Neural progenitor cell (in vitro differentiated cells): Measurements from ENCODE around the gene C9orf50. TPM values are rescaled to one million over a fixed set of nuclear protein-coding genes. Genes with fewer than 3 reads are reported as not detected.
A peak's percentile ranks its signal among the peaks of the same experiment; 100 is the strongest.
"Not testable (repeated sequence)": the region's sequence is repeated elsewhere in the genome, so short reads cannot be mapped to it uniquely, and the experiment has no call there.

ENCODE experiments used
- DNase-seq: peaks from one replicate; pipeline ENCODE4 v3.0.0-alpha.2; 2016; ENCODE audit warnings: low spot score
- H2AFZ ChIP-seq: fragments of 200-600 bp; sonication (generic); replicated peaks from 2 replicates; pipeline ENCODE4 v1.6.1; 2016; ENCODE audit warnings: antibody characterized with exemption
- H3F3A ChIP-seq: fragments of 200-600 bp; sonication (generic); 2 replicates; pipeline ENCODE4 v1.6.1; 2016; ENCODE audit warnings: antibody characterized with exemption, low read depth
- H3K27ac ChIP-seq: fragments of 200-600 bp; sonication (generic); 2 replicates; pipeline ENCODE4 v1.5.1; 2016; ENCODE audit warnings: mild to moderate bottlenecking
- H3K27me3 ChIP-seq: fragments of 200-600 bp; sonication (generic); 2 replicates; pipeline ENCODE4 v1.6.1; 2016; ENCODE audit warnings: mild to moderate bottlenecking, moderate library complexity
- H3K36me3 ChIP-seq: fragments of 200-600 bp; sonication (generic); 2 replicates; pipeline ENCODE4 v1.5.1; 2016
- H3K4me1 ChIP-seq: fragments of 200-600 bp; sonication (generic); 2 replicates; pipeline ENCODE4 v1.6.1; 2016; ENCODE audit warnings: mixed run types
- H3K4me2 ChIP-seq: fragments of 200-600 bp; sonication (generic); 2 replicates; pipeline ENCODE4 v1.6.1; 2016
- H3K4me3 ChIP-seq: fragments of 200-600 bp; sonication (generic); 2 replicates; pipeline ENCODE4 v1.5.1; 2016
- H3K79me2 ChIP-seq: fragments of 200-600 bp; sonication (generic); 2 replicates; pipeline ENCODE4 v1.6.1; 2016; ENCODE audit warnings: low read depth
- H3K9ac ChIP-seq: fragments of 200-600 bp; sonication (generic); 2 replicates; pipeline ENCODE4 v1.6.1; 2016
- H3K9me3 ChIP-seq: fragments of 200-600 bp; sonication (generic); 2 replicates; pipeline ENCODE4 v1.5.1; 2016; ENCODE audit warnings: low read depth
- H4K20me1 ChIP-seq: fragments of 200-600 bp; sonication (generic); 2 replicates; pipeline ENCODE4 v1.6.1; 2016; ENCODE audit warnings: low read depth
- H3K27ac Mint-ChIP-seq: 3 replicates; pipeline ENCODE4 v1.8.0; 2021; ENCODE audit warnings: mixed read lengths
- H3K27me3 Mint-ChIP-seq: 2 replicates; pipeline ENCODE4 v1.8.0; 2022; ENCODE audit warnings: low read depth, mild to moderate bottlenecking, inconsistent platforms, moderate library complexity, mixed read lengths; ENCODE audit not compliant: insufficient read depth
- H3K36me3 Mint-ChIP-seq: 3 replicates; pipeline ENCODE4 v1.8.0; 2021; ENCODE audit warnings: mixed read lengths
- H3K4me1 Mint-ChIP-seq: 3 replicates; pipeline ENCODE4 v1.8.0; 2021; ENCODE audit warnings: mixed read lengths
- H3K4me3 Mint-ChIP-seq: 3 replicates; pipeline ENCODE4 v1.8.0; 2021; ENCODE audit warnings: mild to moderate bottlenecking, moderate library complexity, mixed read lengths
- H3K9me3 Mint-ChIP-seq: 3 replicates; pipeline ENCODE4 v1.8.0; 2020; ENCODE audit warnings: mixed read lengths
- CTCF ChIP-seq: fragments of 200-600 bp; sonication (generic); IDR thresholded peaks from 2 replicates; pipeline ENCODE4 v1.5.1; 2017; ENCODE audit warnings: antibody characterized with exemption, mild to moderate bottlenecking
- EZH2 ChIP-seq: fragments of 200-600 bp; sonication (generic); IDR thresholded peaks from 2 replicates; pipeline ENCODE4 v1.6.1; 2017; ENCODE audit warnings: antibody characterized with exemption, mild to moderate bottlenecking, moderate library complexity
- EZH2phosphoT487 ChIP-seq: fragments of 200-600 bp; sonication (generic); IDR thresholded peaks from 2 replicates; pipeline ENCODE4 v1.6.1; 2017; ENCODE audit warnings: antibody characterized with exemption
- total RNA-seq: library from RNA; depleted of rRNA; stranded (reverse); fragments of >200 nt; gene quantifications from 2 replicates; pipeline ENCODE4 v1.2.3, GENCODE V29; 2015; ENCODE audit warnings: low replicate concordance

C9orf50 gene
- total RNA-seq, 1 donor from 2014 or later: not detected

GRCh38 chr9:129665389-129665775, 44.5 kb upstream of the C9orf50 start, which contains the start of gene PRRX2:
PRRX2 (plus strand) TSS chr9:129665647; CDS start chr9:129665868, 221 bp downstream.
- no peaks in the 10 kb centered on the region for H3K36me3 Mint-ChIP-seq
- H3K27ac Mint-ChIP-seq: no peak within 1 kb of the TSS
- DNase-seq: peak; percentile 80

GRCh38 chr9:129664746-129665388, 44.0 kb upstream of the C9orf50 start:
- Histone ChIP-seq H3K4me3 (peak overlapping the region; percentile 49), H4K20me1 (peaks cover 3% of the 10 kb centered on the region), H2AFZ (peak overlapping the region; percentile 78), H3K9ac (no peak overlapping the region), H3K4me1 (peaks cover 10% of the 10 kb centered on the region), H3K27ac (no peak overlapping the region), H3K9me3 (no peaks in the 10 kb centered on the region), H3K27me3 (peaks cover 56% of the 10 kb centered on the region), H3F3A (peaks cover 41% of the 10 kb centered on the region), H3K36me3 (no peaks in the 10 kb centered on the region), H3K79me2 (no peaks in the 10 kb centered on the region), H3K4me2 (peak overlapping the region; percentile 86)
- peak; percentile 55 for DNase-seq
- Mint-ChIP-seq H3K36me3 (no peaks in the 10 kb centered on the region), H3K9me3 (peaks cover 2% of the 10 kb centered on the region), H3K27me3 (peaks cover 33% of the 10 kb centered on the region), H3K27ac (no peak overlapping the region), H3K4me3 (peak overlapping the region; percentile 81), H3K4me1 (peaks cover 7% of the 10 kb centered on the region)
- TF ChIP-seq EZH2phosphoT487 (peak; percentile 43), CTCF (no peak), EZH2 (peak; percentile 79)

More at GRCh38 chr9:129665389-129665775, 44.5 kb upstream of the C9orf50 start, which contains the start of gene PRRX2:
- TF ChIP-seq EZH2phosphoT487 (peak; percentile 46), CTCF (no peak), EZH2 (peak; percentile 55)
- peaks cover 56% of the 10 kb centered on the region for H3K27me3 ChIP-seq
- H3K9me3 ChIP-seq: no peaks in the 10 kb centered on the region
- H3K4me1 Mint-ChIP-seq: peaks cover 9% of the 10 kb centered on the region
- H3K27ac ChIP-seq: no peak within 1 kb of the TSS
- H3K4me3 ChIP-seq: peak within 1 kb of the TSS; percentile 49
- peaks cover 33% of the 10 kb centered on the region for H3K27me3 Mint-ChIP-seq
- H3K79me2 ChIP-seq: no peaks in the 10 kb centered on the region
- H3K4me3 Mint-ChIP-seq: peak within 1 kb of the TSS; percentile 81
- peaks cover 41% of the 10 kb centered on the region for H3F3A ChIP-seq
- no peaks in the 10 kb centered on the region for H3K36me3 ChIP-seq
- no peak within 1 kb of the TSS for H3K9ac ChIP-seq
- peak within 1 kb of the TSS; percentile 86 for H3K4me2 ChIP-seq
- H3K4me1 ChIP-seq: peaks cover 10% of the 10 kb centered on the region
- H4K20me1 ChIP-seq: peaks cover 3% of the 10 kb centered on the region
- peak within 1 kb of the TSS; percentile 78 for H2AFZ ChIP-seq
- peaks cover 2% of the 10 kb centered on the region for H3K9me3 Mint-ChIP-seq

GRCh38 chr9:129662239-129662638, 41.3 kb upstream of the C9orf50 start:
- H3K4me3 ChIP-seq, H2AFZ ChIP-seq, H3K9me3 Mint-ChIP-seq, H3K36me3 ChIP-seq, H3K27ac Mint-ChIP-seq, H3K4me1 Mint-ChIP-seq, H3K36me3 Mint-ChIP-seq, H3K27ac ChIP-seq, H3K4me2 ChIP-seq, H3K4me3 Mint-ChIP-seq, H3K9me3 ChIP-seq, H3K4me1 ChIP-seq, H3K79me2 ChIP-seq, DNase-seq, H3K9ac ChIP-seq, H4K20me1 ChIP-seq: not testable (repeated sequence)
- H3K27me3 ChIP-seq: peaks cover 51% of the 10 kb centered on the region
- peaks cover 40% of the 10 kb centered on the region for H3F3A ChIP-seq
- peaks cover 25% of the 10 kb centered on the region for H3K27me3 Mint-ChIP-seq

GRCh38 chr9:129661029-129661428, 40.1 kb upstream of the C9orf50 start:
- H3K9me3 Mint-ChIP-seq: peaks cover 2% of the 10 kb centered on the region
- H3K4me3 Mint-ChIP-seq: no peak overlapping the region
- H3K27me3 ChIP-seq: peaks cover 39% of the 10 kb centered on the region

More at GRCh38 chr9:129661029-129661428, 40.1 kb upstream of the C9orf50 start:
- no peak overlapping the region for H3K27ac ChIP-seq
- no peak overlapping the region for H3K4me2 ChIP-seq
- Mint-ChIP-seq H3K27ac (no peak overlapping the region), H3K36me3 (no peaks in the 10 kb centered on the region), H3K4me1 (peaks cover 4% of the 10 kb centered on the region), H3K27me3 (peaks cover 23% of the 10 kb centered on the region)
- no peak for DNase-seq
- H3K9me3 ChIP-seq: no peaks in the 10 kb centered on the region
- peaks cover 29% of the 10 kb centered on the region for H3F3A ChIP-seq
- peaks cover 3% of the 10 kb centered on the region for H4K20me1 ChIP-seq
- no peak overlapping the region for H3K4me3 ChIP-seq
- H2AFZ ChIP-seq: no peak overlapping the region
- H3K36me3 ChIP-seq: no peaks in the 10 kb centered on the region
- TF ChIP-seq EZH2: no peak
- TF ChIP-seq EZH2phosphoT487: no peak
- no peak for TF ChIP-seq CTCF
- no peaks in the 10 kb centered on the region for H3K79me2 ChIP-seq
- no peaks in the 10 kb centered on the region for H3K4me1 ChIP-seq
- no peak overlapping the region for H3K9ac ChIP-seq
